Gastroesophageal sphincter (tissue), 3 donors: ENCODE results near the gene TMEM61.
"Not testable (repeated sequence)": the region's sequence is repeated elsewhere in the genome, so short reads cannot be mapped to it uniquely, and the experiment has no call there.

ENCODE experiments used
- CTCF ChIP-seq, 4 experiments: fragments of 200-600 bp in 2 of 4; fragments of 450-650 bp in 2 of 4; sonication (generic) in 1 of 4; IDR thresholded peaks; one replicate each; pipeline ENCODE4 v1.5.1; 2017 to 2019; ENCODE audit warnings: antibody characterized with exemption in 4 of 4, mild to moderate bottlenecking in 2 of 4, moderate library complexity in 2 of 4
- EP300 ChIP-seq: sonication (generic); formaldehyde crosslinking; IDR thresholded peaks from one replicate; pipeline ENCODE4 v1.6.1; 2017; ENCODE audit warnings: antibody characterized with exemption, mild to moderate bottlenecking
- POLR2A ChIP-seq, 2 donors: fragments of 450-650 bp; IDR thresholded peaks; one replicate each; pipeline ENCODE4 v1.6.1; 2017; ENCODE audit warnings: antibody characterized with exemption in 2 of 2, mild to moderate bottlenecking in 2 of 2, moderate library complexity in 1 of 2
- POLR2AphosphoS5 ChIP-seq: sonication (generic); formaldehyde crosslinking; IDR thresholded peaks from one replicate; pipeline ENCODE4 v1.6.1; 2017; ENCODE audit warnings: antibody characterized with exemption

- TF ChIP-seq CTCF (IDR thresholded peaks at IDR 0.05); POLR2AphosphoS5; POLR2A (IDR thresholded peaks at IDR 0.05); EP300: not testable (repeated sequence)
Measured at GRCh38 chr1:55024163-55024562, 43.7 kb downstream of the TMEM61 start.
